Stimulated activated CD4-positive, alpha-beta T cell treated with anti-CD3 and anti-CD28 coated beads, Interleukin-15, amount 100 ng/mL, for 24 hours (primary cell): ENCODE results near the gene KMT2B.

Source experiments
- DNase-seq: peaks from one replicate; pipeline ENCODE4 v3.0.0-alpha.2; 2020

KMT2B gene

DNA sequence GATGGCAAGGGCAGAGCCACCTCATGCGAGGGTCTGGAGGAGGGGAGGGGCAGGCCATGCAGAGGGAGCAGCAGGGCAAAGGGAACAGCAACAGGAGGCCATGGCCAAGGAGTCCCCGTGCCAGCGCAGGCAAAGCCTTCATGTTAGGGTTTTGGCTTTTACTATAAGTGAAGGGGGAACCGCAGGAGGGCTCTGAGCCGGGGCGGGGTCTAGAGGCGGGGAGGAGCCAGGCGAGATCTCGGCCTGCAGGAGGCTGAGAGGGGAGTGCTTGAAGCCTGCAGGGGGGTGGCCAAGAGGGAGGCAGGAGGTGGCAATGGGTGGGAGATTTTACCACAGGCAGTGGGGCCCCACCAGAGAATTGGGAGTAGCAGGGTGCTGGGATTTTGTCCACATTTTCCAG is 63.8 kb downstream of the KMT2B start:
- no peak for DNase-seq

DNA sequence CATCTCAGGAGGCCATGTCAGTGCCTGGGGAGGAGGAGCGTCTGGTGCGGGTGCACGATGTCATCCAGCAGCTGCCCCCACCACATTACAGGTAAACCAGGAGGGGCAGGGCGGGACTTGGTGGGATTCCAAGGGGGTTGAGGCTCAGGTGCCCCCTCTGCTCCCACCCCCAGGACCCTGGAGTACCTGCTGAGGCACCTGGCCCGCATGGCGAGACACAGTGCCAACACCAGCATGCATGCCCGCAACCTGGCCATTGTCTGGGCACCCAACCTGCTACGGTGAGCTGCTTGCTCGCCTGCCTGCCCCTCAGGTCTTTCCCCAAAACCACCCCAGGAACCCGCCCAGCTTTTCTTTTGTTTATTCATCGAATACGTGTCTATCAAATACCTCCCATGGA is 64.8 kb downstream of the KMT2B start:
- DNase-seq, result no peak

DNA sequence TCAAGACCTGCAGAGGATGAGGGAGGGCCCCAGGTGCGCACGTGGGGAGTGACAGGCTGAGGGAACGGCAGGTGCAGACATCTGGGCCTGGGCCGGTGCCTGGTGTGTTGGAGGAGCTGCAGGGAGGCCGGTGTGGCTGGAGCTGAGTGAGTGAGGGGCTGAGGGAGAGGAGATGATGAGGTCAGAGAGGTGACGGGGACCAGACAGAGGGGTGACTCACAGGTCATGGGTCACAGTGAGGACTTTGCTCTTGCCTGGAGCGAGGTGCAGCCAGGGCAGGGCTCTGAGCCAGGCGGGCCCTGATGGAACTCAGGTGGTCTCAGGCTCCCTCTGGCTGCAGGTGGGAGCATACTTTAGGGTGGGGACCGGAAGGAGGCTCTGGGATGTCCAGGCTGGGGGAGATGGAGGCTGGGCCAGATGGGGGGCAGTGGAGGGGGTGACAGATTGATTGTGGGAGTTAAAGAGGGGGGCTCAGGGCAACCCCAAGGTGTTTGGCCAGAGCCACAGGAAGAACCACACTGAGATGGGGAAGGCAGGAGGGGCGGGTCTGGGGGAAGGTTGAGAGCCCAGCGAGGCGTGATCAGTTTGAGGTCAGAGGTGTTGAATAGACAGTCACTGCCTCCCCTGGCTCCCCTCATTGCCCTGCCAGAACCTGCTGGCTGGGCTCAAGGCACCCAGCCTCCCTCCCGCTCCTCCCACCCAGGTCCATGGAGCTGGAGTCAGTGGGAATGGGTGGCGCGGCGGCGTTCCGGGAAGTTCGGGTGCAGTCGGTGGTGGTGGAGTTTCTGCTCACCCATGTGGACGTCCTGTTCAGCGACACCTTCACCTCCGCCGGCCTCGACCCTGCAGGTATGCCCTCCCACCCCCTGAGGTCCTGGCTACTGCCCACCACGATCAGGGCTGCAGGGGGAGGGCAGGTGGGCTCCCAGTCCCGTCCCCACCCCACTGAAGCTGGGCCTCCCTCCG is 65.9 kb downstream of the KMT2B start:
- no peak for DNase-seq

DNA sequence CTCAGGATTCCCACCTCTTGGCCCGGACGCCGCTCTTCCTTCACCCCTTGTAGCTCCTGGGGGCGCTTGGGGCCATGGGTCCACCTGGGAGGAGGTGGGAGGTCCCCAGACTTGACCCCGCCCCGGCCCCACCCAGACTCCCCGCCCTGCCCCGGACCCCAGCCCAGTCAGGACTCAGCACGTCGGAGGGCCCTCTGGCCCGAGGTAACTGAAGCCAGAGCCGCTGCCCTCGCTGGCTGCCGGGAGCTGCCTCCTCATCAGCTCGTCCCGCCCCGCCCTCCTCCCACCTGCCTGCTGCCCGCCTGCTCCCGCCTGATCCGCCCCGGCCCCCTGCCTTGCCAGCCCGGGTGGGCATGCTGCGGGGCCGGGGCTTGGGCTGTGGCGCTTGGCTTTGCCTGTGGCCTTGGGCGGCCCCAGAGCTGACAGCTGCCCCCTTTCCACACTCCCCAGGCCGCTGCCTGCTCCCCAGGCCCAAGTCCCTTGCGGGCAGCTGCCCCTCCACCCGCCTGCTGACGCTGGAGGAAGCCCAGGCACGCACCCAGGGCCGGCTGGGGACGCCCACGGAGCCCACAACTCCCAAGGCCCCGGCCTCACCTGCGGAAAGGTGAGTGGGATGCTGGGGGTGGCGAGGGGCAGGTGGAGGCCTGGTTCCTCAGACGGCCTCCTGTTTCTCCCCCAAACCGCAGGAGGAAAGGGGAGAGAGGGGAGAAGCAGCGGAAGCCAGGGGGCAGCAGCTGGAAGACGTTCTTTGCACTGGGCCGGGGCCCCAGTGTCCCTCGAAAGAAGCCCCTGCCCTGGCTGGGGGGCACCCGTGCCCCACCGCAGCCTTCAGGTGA is 66.9 kb downstream of the KMT2B start:
- no peak for DNase-seq

DNA sequence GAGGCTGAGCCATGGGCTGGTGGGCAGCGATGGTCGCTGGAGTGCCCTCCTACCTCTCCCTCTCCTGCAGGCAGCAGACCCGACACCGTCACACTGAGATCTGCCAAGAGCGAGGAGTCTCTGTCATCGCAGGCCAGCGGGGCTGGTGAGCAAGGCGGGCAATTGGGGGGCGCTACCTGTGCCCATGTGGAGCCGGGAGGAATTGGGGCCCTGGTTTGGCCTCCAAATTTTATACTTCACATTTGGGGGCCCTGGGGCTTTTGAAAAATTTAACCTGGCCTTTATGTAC is 67.5 kb downstream of the KMT2B start:
- no peak for DNase-seq

DNA sequence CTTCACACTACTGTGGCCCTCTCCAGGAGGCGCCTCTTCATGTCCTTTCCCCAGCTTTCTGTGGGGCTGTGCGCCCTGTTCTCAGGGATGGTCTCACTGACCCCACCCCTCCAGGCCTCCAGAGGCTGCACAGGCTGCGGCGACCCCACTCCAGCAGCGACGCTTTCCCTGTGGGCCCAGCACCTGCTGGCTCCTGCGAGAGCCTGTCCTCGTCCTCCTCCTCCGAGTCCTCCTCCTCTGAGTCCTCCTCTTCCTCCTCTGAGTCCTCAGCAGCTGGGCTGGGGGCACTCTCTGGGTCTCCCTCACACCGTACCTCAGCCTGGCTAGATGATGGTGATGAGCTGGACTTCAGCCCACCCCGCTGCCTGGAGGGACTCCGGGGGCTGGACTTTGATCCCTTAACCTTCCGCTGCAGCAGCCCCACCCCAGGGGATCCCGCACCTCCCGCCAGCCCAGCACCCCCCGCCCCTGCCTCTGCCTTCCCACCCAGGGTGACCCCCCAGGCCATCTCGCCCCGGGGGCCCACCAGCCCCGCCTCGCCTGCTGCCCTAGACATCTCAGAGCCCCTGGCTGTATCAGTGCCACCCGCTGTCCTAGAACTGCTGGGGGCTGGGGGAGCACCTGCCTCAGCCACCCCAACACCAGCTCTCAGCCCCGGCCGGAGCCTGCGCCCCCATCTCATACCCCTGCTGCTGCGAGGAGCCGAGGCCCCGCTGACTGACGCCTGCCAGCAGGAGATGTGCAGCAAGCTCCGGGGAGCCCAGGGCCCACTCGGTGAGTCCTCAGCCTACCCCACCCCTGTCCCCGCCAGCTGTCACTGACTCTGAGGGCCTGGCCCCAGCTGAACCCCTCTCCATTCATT is 68.7 kb downstream of the KMT2B start:
- DNase-seq, result no peak

DNA sequence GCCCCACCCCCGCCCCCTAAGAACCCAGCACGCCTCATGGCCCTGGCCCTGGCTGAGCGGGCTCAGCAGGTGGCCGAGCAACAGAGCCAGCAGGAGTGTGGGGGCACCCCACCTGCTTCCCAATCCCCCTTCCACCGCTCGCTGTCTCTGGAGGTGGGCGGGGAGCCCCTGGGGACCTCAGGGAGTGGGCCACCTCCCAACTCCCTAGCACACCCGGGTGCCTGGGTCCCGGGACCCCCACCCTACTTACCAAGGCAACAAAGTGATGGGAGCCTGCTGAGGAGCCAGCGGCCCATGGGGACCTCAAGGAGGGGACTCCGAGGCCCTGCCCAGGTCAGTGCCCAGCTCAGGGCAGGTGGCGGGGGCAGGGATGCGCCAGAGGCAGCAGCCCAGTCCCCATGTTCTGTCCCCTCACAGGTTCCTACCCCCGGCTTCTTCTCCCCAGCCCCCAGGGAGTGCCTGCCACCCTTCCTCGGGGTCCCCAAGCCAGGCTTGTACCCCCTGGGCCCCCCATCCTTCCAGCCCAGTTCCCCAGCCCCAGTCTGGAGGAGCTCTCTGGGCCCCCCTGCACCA is 69.5 kb downstream of the KMT2B start:
- DNase-seq, result no peak
